ENCODE data around the gene SLK. TPM values are rescaled to one million over a fixed set of nuclear protein-coding genes. Genes with fewer than 3 reads are reported as not detected.

SLK gene
- total and polyA plus RNA-seq, 2 experiments from 2014 or later = 13.8 to 43.6 TPM

- H3K36me3 ChIP-seq (replicated peaks; ENCODE audit: insufficient read depth, low read depth) = peaks cover 4% of the 10 kb centered on the region
- H3K4me2 ChIP-seq = no peak overlapping the region
- no peak for DNase-seq (ENCODE audit: low spot score)
- H3K4me3 ChIP-seq = no peak overlapping the region
- H4K20me1 ChIP-seq (ENCODE audit: insufficient read depth, poor library complexity, severe bottlenecking) = no peaks in the 10 kb centered on the region
- H2AFZ ChIP-seq = no peak overlapping the region
- H3K9me2 ChIP-seq (replicated peaks; ENCODE audit: insufficient read depth) = no peaks in the 10 kb centered on the region
- WGBS (ENCODE audit: low lambda C conversion rate, missing lambda C conversion rate) = 97% methylated on average over 2 of the region's 2 CpGs
- no peaks in the 10 kb centered on the region for H3K9me3 ChIP-seq (ENCODE audit: low read depth)
- H3K27ac ChIP-seq = no peak overlapping the region
- H3K4me1 ChIP-seq (ENCODE audit: insufficient read depth) = no peaks in the 10 kb centered on the region
- no peaks in the 10 kb centered on the region for H3K79me2 ChIP-seq
- H3K27me3 ChIP-seq = no peaks in the 10 kb centered on the region
- TF ChIP-seq EZH2phosphoT487 (IDR thresholded peaks at IDR 0.05; ENCODE audit: low read depth, severe bottlenecking, unreplicated experiment) = no peak
- TF ChIP-seq EZH2 (IDR thresholded peaks at IDR 0.05; ENCODE audit: borderline replicate concordance) = no peak
- TF ChIP-seq, protein P1, sequence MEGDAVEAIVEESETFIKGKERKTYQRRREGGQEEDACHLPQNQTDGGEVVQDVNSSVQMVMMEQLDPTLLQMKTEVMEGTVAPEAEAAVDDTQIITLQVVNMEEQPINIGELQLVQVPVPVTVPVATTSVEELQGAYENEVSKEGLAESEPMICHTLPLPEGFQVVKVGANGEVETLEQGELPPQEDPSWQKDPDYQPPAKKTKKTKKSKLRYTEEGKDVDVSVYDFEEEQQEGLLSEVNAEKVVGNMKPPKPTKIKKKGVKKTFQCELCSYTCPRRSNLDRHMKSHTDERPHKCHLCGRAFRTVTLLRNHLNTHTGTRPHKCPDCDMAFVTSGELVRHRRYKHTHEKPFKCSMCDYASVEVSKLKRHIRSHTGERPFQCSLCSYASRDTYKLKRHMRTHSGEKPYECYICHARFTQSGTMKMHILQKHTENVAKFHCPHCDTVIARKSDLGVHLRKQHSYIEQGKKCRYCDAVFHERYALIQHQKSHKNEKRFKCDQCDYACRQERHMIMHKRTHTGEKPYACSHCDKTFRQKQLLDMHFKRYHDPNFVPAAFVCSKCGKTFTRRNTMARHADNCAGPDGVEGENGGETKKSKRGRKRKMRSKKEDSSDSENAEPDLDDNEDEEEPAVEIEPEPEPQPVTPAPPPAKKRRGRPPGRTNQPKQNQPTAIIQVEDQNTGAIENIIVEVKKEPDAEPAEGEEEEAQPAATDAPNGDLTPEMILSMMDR (IDR thresholded peaks at IDR 0.05; ENCODE audit: poor library complexity) = no peak
Observed at GRCh38 chr10:103998805-103999204, 31.9 kb downstream of the SLK start.

DNA sequence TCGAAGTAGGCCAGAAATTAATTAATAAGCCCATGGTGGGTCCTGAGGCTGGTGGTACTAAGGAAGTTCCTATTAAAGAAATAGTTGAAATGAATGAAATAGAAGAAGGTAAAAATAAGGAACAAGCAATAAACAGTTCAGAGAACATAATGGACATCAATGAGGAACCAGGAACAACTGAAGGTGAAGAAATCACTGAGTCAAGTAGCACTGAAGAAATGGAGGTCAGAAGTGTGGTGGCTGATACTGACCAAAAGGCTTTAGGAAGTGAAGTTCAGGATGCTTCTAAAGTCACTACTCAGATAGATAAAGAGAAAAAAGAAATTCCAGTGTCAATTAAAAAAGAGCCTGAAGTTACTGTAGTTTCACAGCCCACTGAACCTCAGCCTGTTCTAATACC is 36.0 kb downstream of the SLK start:
- Histone ChIP-seq H3K4me3 (no peak overlapping the region), H4K20me1 (ENCODE audit: insufficient read depth, poor library complexity, severe bottlenecking) (no peaks in the 10 kb centered on the region), H3K27ac (no peak overlapping the region), H3K4me1 (ENCODE audit: insufficient read depth) (no peaks in the 10 kb centered on the region), H2AFZ (no peak overlapping the region), H3K9me2 (replicated peaks; ENCODE audit: insufficient read depth) (no peaks in the 10 kb centered on the region), H3K36me3 (replicated peaks; ENCODE audit: insufficient read depth, low read depth) (peaks cover 4% of the 10 kb centered on the region), H3K27me3 (no peaks in the 10 kb centered on the region), H3K4me2 (no peak overlapping the region), H3K9me3 (ENCODE audit: low read depth) (no peaks in the 10 kb centered on the region), H3K79me2 (no peaks in the 10 kb centered on the region)
- WGBS (ENCODE audit: low lambda C conversion rate, missing lambda C conversion rate) = 90% methylated on average over 1 of the region's 1 CpG
- TF ChIP-seq, protein P1 (IDR thresholded peaks at IDR 0.05; ENCODE audit: poor library complexity) = no peak
- TF ChIP-seq EZH2phosphoT487 (IDR thresholded peaks at IDR 0.05; ENCODE audit: low read depth, severe bottlenecking, unreplicated experiment) (no peak), EZH2 (IDR thresholded peaks at IDR 0.05; ENCODE audit: borderline replicate concordance) (no peak)
- DNase-seq (ENCODE audit: low spot score) = no peak

DNA sequence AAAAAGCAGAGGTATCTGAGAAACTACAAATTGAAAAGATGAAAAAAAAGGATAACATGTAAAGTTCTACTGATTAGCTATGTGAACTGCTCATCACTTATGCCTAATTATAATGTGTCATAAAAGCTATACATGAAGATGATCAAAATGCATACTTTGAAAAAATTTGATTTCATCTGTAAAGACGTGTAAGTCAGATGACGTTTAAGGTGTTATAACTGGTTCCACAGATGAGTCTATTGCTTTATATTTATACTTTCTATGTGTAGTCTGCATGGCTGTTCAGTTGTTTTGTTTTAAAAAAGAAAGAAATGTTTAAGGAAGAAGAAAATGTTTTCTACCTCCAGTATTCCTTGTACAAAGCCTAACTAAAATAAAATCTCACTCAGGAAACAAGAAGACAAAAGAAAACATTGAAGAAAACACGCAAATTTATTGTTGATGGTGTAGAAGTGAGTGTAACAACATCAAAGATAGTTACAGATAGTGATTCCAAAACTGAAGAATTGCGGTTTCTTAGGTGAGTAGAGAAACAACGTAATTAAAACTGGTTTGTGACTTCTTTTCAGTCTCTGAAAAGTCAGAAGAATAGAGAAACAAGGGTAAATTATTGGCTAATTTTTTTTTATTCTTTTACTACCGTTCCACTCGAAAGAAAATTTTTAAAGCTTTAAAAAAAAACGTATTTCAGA is 38.4 kb downstream of the SLK start:
- Histone ChIP-seq H3K9me2 (replicated peaks; ENCODE audit: insufficient read depth) (no peaks in the 10 kb centered on the region), H3K9me3 (ENCODE audit: low read depth) (no peaks in the 10 kb centered on the region), H4K20me1 (ENCODE audit: insufficient read depth, poor library complexity, severe bottlenecking) (no peaks in the 10 kb centered on the region), H3K4me3 (no peak overlapping the region), H2AFZ (no peak overlapping the region), H3K4me2 (no peak overlapping the region), H3K27ac (no peak overlapping the region), H3K27me3 (no peaks in the 10 kb centered on the region), H3K36me3 (replicated peaks; ENCODE audit: insufficient read depth, low read depth) (no peaks in the 10 kb centered on the region), H3K79me2 (no peaks in the 10 kb centered on the region), H3K4me1 (ENCODE audit: insufficient read depth) (no peaks in the 10 kb centered on the region)
- TF ChIP-seq, protein P1 (IDR thresholded peaks at IDR 0.05; ENCODE audit: poor library complexity) = no peak
- no peak for TF ChIP-seq EZH2 (IDR thresholded peaks at IDR 0.05; ENCODE audit: borderline replicate concordance)
- 95% methylated on average over 8 of the region's 8 CpGs for WGBS (ENCODE audit: low lambda C conversion rate, missing lambda C conversion rate)
- no peak for DNase-seq (ENCODE audit: low spot score)
